Measurements from ENCODE around the gene SPEM3.

Gene SPEM3

DNA sequence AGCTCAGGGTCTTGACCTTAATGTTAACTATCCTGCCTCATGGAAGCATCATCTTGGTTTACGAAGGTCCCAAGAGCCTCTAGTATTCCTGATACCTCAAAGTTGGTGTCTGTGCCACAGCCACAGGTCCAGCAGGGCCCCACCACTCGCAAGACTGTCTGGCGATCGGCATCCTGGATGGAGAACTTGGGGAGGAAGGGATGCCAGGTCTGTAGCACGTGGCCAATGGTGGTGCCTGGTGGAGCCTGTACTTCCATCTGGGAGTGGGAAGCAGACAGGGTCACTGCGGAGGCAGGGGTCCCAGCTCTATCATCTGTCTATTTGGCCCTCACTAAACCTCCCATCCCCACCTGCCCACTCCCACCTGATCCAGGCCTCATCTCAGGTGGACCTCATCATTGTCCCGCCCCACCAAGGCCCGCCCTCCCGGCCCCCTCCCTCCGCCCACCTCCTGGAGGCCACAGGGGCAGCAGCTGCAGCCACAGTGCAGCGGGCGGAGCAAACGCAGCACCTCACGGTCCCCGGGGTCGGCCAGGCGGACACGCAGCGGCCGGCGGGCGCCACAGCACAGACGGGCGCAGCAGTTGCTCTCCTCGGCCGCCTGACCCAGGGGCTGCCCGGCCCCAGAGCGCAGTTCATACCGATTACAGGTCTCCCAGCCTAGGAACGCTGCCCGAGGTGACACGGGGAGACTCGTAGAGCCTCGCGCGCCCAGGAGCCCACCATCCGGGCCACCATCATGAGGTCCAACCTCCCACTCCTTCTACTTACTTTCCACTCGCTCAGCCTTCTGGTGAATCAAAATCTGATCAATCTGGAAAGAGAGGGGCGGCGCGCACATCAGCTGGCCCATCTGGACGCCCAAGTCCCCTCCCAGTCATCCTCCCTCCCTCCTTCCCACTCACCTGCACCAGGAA is 35.7 kb upstream of the SPEM3 start:
- no peak for ATAC-seq

GRCh38 chr17:7393613-7394451 is 34.8 kb upstream of the SPEM3 start:
- TF ChIP-seq ARNTL (CRISPR knock-in tag; IDR thresholded peaks at IDR 0.05; ENCODE audit: borderline replicate concordance, low read depth), result no peak
- TF ChIP-seq BACH2 (CRISPR knock-in tag; IDR thresholded peaks at IDR 0.05; ENCODE audit: borderline replicate concordance), result no peak
- TF ChIP-seq TOX (CRISPR knock-in tag; IDR thresholded peaks at IDR 0.05; ENCODE audit: borderline replicate concordance), result no peak
- no peak for TF ChIP-seq TSHZ2 (CRISPR knock-in tag; IDR thresholded peaks at IDR 0.05)
- no peak for TF ChIP-seq ZNF8 (CRISPR knock-in tag; IDR thresholded peaks at IDR 0.05)
- no peak for TF ChIP-seq RARB (CRISPR knock-in tag; IDR thresholded peaks at IDR 0.05)
- TF ChIP-seq, protein P1, sequence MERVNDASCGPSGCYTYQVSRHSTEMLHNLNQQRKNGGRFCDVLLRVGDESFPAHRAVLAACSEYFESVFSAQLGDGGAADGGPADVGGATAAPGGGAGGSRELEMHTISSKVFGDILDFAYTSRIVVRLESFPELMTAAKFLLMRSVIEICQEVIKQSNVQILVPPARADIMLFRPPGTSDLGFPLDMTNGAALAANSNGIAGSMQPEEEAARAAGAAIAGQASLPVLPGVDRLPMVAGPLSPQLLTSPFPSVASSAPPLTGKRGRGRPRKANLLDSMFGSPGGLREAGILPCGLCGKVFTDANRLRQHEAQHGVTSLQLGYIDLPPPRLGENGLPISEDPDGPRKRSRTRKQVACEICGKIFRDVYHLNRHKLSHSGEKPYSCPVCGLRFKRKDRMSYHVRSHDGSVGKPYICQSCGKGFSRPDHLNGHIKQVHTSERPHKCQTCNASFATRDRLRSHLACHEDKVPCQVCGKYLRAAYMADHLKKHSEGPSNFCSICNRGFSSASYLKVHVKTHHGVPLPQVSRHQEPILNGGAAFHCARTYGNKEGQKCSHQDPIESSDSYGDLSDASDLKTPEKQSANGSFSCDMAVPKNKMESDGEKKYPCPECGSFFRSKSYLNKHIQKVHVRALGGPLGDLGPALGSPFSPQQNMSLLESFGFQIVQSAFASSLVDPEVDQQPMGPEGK (CRISPR knock-in tag; IDR thresholded peaks at IDR 0.05; ENCODE audit: borderline replicate concordance), result no peak
- no peak for TF ChIP-seq ZFP3 (CRISPR knock-in tag; IDR thresholded peaks at IDR 0.05)
- TF ChIP-seq CREB5 (CRISPR knock-in tag; IDR thresholded peaks at IDR 0.05; ENCODE audit: low read depth), result no peak
- no peak for TF ChIP-seq CSDC2 (CRISPR knock-in tag; IDR thresholded peaks at IDR 0.05)

More for the DNA sequence above, 35.7 kb upstream of the SPEM3 start:
- TF ChIP-seq ZNF565 (CRISPR knock-in tag; conservative IDR thresholded peaks at IDR 0.05; ENCODE audit: low read depth), result no peak
- no peak for TF ChIP-seq RARB (CRISPR knock-in tag; IDR thresholded peaks at IDR 0.05)
- TF ChIP-seq ZNF70 (CRISPR knock-in tag; IDR thresholded peaks at IDR 0.05), result no peak
- no peak for TF ChIP-seq PPARA (CRISPR knock-in tag; IDR thresholded peaks at IDR 0.05; ENCODE audit: borderline replicate concordance)
- no peak for TF ChIP-seq TSHZ2 (CRISPR knock-in tag; IDR thresholded peaks at IDR 0.05)
- no peak for TF ChIP-seq SNAI2 (CRISPR knock-in tag; IDR thresholded peaks at IDR 0.05)
- TF ChIP-seq, protein P2, sequence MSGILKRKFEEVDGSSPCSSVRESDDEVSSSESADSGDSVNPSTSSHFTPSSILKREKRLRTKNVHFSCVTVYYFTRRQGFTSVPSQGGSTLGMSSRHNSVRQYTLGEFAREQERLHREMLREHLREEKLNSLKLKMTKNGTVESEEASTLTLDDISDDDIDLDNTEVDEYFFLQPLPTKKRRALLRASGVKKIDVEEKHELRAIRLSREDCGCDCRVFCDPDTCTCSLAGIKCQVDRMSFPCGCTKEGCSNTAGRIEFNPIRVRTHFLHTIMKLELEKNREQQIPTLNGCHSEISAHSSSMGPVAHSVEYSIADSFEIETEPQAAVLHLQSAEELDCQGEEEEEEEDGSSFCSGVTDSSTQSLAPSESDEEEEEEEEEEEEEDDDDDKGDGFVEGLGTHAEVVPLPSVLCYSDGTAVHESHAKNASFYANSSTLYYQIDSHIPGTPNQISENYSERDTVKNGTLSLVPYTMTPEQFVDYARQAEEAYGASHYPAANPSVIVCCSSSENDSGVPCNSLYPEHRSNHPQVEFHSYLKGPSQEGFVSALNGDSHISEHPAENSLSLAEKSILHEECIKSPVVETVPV (CRISPR knock-in tag; IDR thresholded peaks at IDR 0.05), result no peak

More at GRCh38 chr17:7393613-7394451, 34.8 kb upstream of the SPEM3 start:
- peak; percentile 49 for ATAC-seq
